ENCODE results near the gene RNF112. TPM values are rescaled to one million over a fixed set of nuclear protein-coding genes. Genes with fewer than 3 reads are reported as not detected.

Gene RNF112
- total RNA-seq, 4 donors from 2014 or later: 0.83 to 3.5 (median 2.2) TPM

- no peak overlapping the region for H3K4me3 ChIP-seq (replicated peaks in 1 of 3)
- no peaks in the 10 kb centered on the region for H3K9me3 ChIP-seq
- intact Hi-C loops (cut with DNase I): no loop called here
- 96 to 100% methylated on average over 4 of the region's 4 CpGs for WGBS, 2 donors
- no peak overlapping the region for H3K27ac ChIP-seq
- H3K27me3 ChIP-seq: no peaks in the 10 kb centered on the region
- peaks cover 5 to 16% of the 10 kb centered on the region in 2 donors for H3K4me1 ChIP-seq
- no peak for TF ChIP-seq POLR2A (IDR thresholded peaks at IDR 0.05)
- TF ChIP-seq, protein P1, sequence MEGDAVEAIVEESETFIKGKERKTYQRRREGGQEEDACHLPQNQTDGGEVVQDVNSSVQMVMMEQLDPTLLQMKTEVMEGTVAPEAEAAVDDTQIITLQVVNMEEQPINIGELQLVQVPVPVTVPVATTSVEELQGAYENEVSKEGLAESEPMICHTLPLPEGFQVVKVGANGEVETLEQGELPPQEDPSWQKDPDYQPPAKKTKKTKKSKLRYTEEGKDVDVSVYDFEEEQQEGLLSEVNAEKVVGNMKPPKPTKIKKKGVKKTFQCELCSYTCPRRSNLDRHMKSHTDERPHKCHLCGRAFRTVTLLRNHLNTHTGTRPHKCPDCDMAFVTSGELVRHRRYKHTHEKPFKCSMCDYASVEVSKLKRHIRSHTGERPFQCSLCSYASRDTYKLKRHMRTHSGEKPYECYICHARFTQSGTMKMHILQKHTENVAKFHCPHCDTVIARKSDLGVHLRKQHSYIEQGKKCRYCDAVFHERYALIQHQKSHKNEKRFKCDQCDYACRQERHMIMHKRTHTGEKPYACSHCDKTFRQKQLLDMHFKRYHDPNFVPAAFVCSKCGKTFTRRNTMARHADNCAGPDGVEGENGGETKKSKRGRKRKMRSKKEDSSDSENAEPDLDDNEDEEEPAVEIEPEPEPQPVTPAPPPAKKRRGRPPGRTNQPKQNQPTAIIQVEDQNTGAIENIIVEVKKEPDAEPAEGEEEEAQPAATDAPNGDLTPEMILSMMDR (IDR thresholded peaks at IDR 0.05): no peak
- no peak for DNase-seq
- H3K36me3 ChIP-seq: no peaks in the 10 kb centered on the region
Observed at GRCh38 chr17:19403021-19403420, 8.0 kb upstream of the RNF112 start.

- DNase-seq: no peak
- intact Hi-C loops (cut with DNase I): no loop called here
- Histone ChIP-seq H3K4me1 (peaks cover 0 to 4% of the 10 kb centered on the region in 2 donors), H3K36me3 (no peaks in the 10 kb centered on the region), H3K9me3 (no peaks in the 10 kb centered on the region), H3K27ac (no peak overlapping the region), H3K27me3 (no peaks in the 10 kb centered on the region), H3K4me3 (replicated peaks in 1 of 3) (no peak overlapping the region)
- TF ChIP-seq POLR2A (IDR thresholded peaks at IDR 0.05): no peak
- TF ChIP-seq, protein P1 (IDR thresholded peaks at IDR 0.05): no peak
- 67 to 89% methylated on average over 1 of the region's 1 CpG for WGBS, 2 donors
Observed at GRCh38 chr17:19404264-19404663, 6.8 kb upstream of the RNF112 start.

DNA sequence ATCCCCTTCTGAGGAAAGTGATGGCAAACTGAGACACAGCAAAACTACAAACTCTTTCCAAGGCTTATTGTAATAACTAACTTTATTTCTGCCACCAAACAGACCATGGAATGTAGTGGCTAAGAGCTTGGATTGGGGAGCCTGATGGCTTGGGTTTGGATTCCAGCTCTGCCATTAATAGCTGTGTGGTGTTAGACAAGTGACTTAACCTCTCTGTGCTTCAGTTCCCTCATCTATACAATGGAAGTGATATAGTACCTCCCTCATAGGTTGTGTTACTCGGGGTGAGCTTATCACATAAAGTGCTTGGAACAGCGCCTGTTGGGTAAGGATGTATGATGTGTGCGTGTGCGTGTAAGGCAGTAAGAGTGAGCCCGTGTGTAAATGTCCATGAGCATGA, 5.9 kb upstream of the RNF112 start:
- Histone ChIP-seq H3K27ac (no peak overlapping the region), H3K4me3 (replicated peaks in 1 of 3) (no peak overlapping the region), H3K27me3 (no peaks in the 10 kb centered on the region), H3K9me3 (no peaks in the 10 kb centered on the region), H3K4me1 (no peaks in the 10 kb centered on the region), H3K36me3 (no peaks in the 10 kb centered on the region)
- TF ChIP-seq, protein P1 (IDR thresholded peaks at IDR 0.05): no peak
- TF ChIP-seq POLR2A (IDR thresholded peaks at IDR 0.05): no peak
- 91% methylated on average over 5 of the region's 5 CpGs for WGBS, 2 donors
- no peak for DNase-seq
- intact Hi-C loops (cut with DNase I): no loop called here

DNA sequence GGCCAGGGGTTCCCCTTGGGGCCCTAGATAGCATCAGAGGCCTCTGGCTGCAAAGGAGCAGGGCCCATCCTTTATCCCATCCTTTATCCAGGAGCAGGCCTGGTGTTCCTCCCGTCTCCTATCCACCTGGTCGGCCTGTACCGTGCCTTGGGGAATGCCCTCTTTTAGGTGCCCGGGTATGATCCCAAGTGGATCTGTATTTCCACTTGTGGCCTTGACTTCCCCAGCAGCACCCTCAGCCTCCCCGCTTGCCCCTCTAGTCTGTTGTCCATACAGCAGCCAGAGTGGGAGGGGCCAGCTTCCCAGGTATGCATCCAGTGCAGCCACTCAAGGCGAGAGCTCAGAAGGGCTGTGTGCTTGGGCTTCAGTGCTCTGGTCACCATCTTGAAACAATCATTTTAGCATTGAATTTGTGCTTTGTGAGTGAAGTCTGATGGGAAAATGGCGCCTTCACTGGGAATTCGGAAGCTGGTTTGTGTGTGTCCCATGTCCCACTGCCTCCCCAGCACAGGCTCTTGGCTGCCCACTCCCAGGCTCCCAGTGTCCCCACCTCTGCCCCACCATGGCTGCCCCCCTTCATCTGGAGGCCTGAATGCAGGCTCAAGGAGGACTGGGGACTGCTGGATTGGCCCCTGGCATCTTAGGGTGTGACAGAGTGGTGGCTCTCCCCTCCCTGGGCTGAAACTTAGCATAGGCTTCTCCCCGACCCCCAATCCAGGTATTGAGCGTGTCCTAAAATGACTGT, 3.3 kb upstream of the RNF112 start:
- 94 to 95% methylated on average over 7 to 10 of the region's 10 CpGs for WGBS, 2 donors
- no peak for TF ChIP-seq POLR2A (IDR thresholded peaks at IDR 0.05)
- no peaks in the 10 kb centered on the region for H3K4me1 ChIP-seq
- no peaks in the 10 kb centered on the region for H3K9me3 ChIP-seq
- no peak for DNase-seq
- no peak overlapping the region for H3K4me3 ChIP-seq (replicated peaks in 1 of 3)
- H3K27me3 ChIP-seq: no peaks in the 10 kb centered on the region
- intact Hi-C loops (cut with DNase I): no loop called here
- no peak overlapping the region for H3K27ac ChIP-seq
- H3K36me3 ChIP-seq: no peaks in the 10 kb centered on the region

- no peaks in the 10 kb centered on the region for H3K4me1 ChIP-seq
- no peak overlapping the region for H3K27ac ChIP-seq
- TF ChIP-seq POLR2A (IDR thresholded peaks at IDR 0.05): no peak
- TF ChIP-seq, protein P1 (IDR thresholded peaks at IDR 0.05): no peak
- no peak overlapping the region for H3K4me3 ChIP-seq (replicated peaks in 1 of 3)
- H3K27me3 ChIP-seq: no peaks in the 10 kb centered on the region
- WGBS, 2 donors: 92 to 94% methylated on average over 2 of the region's 2 CpGs
- H3K9me3 ChIP-seq: no peaks in the 10 kb centered on the region
- DNase-seq: no peak
- H3K36me3 ChIP-seq: no peaks in the 10 kb centered on the region
- intact Hi-C loops (cut with DNase I): no loop called here
Observed at GRCh38 chr17:19408346-19408710, 2.7 kb upstream of the RNF112 start.
